Stimulated activated CD8-positive, alpha-beta memory T cell treated with anti-CD3 and anti-CD28 coated beads, Interleukin-4, amount 100 ng/mL, for 24 hours (primary cell): Measurements from ENCODE around the gene BEND7.
"Not testable (repeated sequence)": the region's sequence is repeated elsewhere in the genome, so short reads cannot be mapped to it uniquely, and the experiment has no call there.

ENCODE experiments used
- DNase-seq: peaks from one replicate; pipeline ENCODE4 v3.0.0-alpha.2; 2020; ENCODE audit warnings: low read depth

BEND7 gene

GRCh38 chr10:13420532-13421307 is 108.1 kb downstream of the BEND7 start:
- no peak for DNase-seq

- no peak for DNase-seq
Measured at GRCh38 chr10:13417459-13418126, 111.2 kb downstream of the BEND7 start.

GRCh38 chr10:13416760-13417159 is 112.1 kb downstream of the BEND7 start:
- DNase-seq, result no peak

- no peak for DNase-seq
Measured at GRCh38 chr10:13414855-13415254, 114.0 kb downstream of the BEND7 start.

GRCh38 chr10:13414137-13414536 is 114.7 kb downstream of the BEND7 start:
- DNase-seq, result no peak

GRCh38 chr10:13412894-13413293 is 115.9 kb downstream of the BEND7 start:
- no peak for DNase-seq

- DNase-seq, result no peak
Measured at GRCh38 chr10:13404791-13405190, 124.0 kb downstream of the BEND7 start.

- no peak for DNase-seq
Measured at GRCh38 chr10:13404305-13404759, 124.5 kb downstream of the BEND7 start.

GRCh38 chr10:13403426-13403825 is 125.4 kb downstream of the BEND7 start:
- not testable (repeated sequence) for DNase-seq

GRCh38 chr10:13402021-13402420 is 126.8 kb downstream of the BEND7 start:
- DNase-seq, result no peak

- no peak for DNase-seq
Measured at GRCh38 chr10:13401142-13401541, 127.7 kb downstream of the BEND7 start.

- no peak for DNase-seq
Measured at GRCh38 chr10:13400196-13400965, 128.4 kb downstream of the BEND7 start.

GRCh38 chr10:13399752-13400151 is 129.1 kb downstream of the BEND7 start:
- no peak for DNase-seq

- no peak for DNase-seq
Measured at GRCh38 chr10:13399236-13399635, 129.6 kb downstream of the BEND7 start.

- DNase-seq, result no peak
Measured at GRCh38 chr10:13397052-13397451, 131.8 kb downstream of the BEND7 start.

- no peak for DNase-seq
Measured at GRCh38 chr10:13396369-13396768, 132.4 kb downstream of the BEND7 start.

GRCh38 chr10:13395540-13395939 is 133.3 kb downstream of the BEND7 start:
- no peak for DNase-seq

GRCh38 chr10:13393640-13394039 is 135.2 kb downstream of the BEND7 start:
- DNase-seq, result no peak

GRCh38 chr10:13392701-13393100 is 136.1 kb downstream of the BEND7 start:
- DNase-seq, result no peak
